ENCODE measurements around the gene ERN2.

Gene ERN2

GRCh38 chr16:23716484-23716883 is 3.5 kb upstream of the ERN2 start:
- DNase-seq: no peak

- DNase-seq: no peak
Measured at GRCh38 chr16:23711785-23712184, 1.2 kb downstream of the ERN2 start.

GRCh38 chr16:23710504-23710903 is 2.5 kb downstream of the ERN2 start:
- no peak for DNase-seq

- DNase-seq: no peak
Measured at GRCh38 chr16:23710008-23710407, 3.0 kb downstream of the ERN2 start.

- no peak for DNase-seq
Measured at GRCh38 chr16:23709536-23709935, 3.5 kb downstream of the ERN2 start.

GRCh38 chr16:23706439-23706838 is 6.6 kb downstream of the ERN2 start:
- DNase-seq: no peak

GRCh38 chr16:23705517-23705902 is 7.5 kb downstream of the ERN2 start:
- DNase-seq: no peak

- DNase-seq: no peak
Measured at GRCh38 chr16:23704772-23705516, 8.1 kb downstream of the ERN2 start.

- DNase-seq: no peak
Measured at GRCh38 chr16:23702951-23703350, 10.1 kb downstream of the ERN2 start.

GRCh38 chr16:23701045-23701444 is 12.0 kb downstream of the ERN2 start:
- DNase-seq: no peak

- no peak for DNase-seq
Measured at GRCh38 chr16:23700509-23700908, 12.5 kb downstream of the ERN2 start.

- no peak for DNase-seq
Measured at GRCh38 chr16:23700093-23700492, 12.9 kb downstream of the ERN2 start.

GRCh38 chr16:23699100-23699499 is 13.9 kb downstream of the ERN2 start:
- no peak for DNase-seq

GRCh38 chr16:23695756-23696155 is 17.3 kb downstream of the ERN2 start:
- no peak for DNase-seq

GRCh38 chr16:23694644-23695373 is 18.2 kb downstream of the ERN2 start:
- DNase-seq: peak; percentile 84

GRCh38 chr16:23694265-23694643 is 18.8 kb downstream of the ERN2 start:
- no peak for DNase-seq

- no peak for DNase-seq
Measured at GRCh38 chr16:23692190-23692837, 20.7 kb downstream of the ERN2 start.

GRCh38 chr16:23691483-23692189 is 21.4 kb downstream of the ERN2 start:
- DNase-seq: no peak

GRCh38 chr16:23690771-23691482 is 22.1 kb downstream of the ERN2 start:
- DNase-seq: no peak

- no peak for DNase-seq
Measured at GRCh38 chr16:23689442-23690187, 23.4 kb downstream of the ERN2 start.

GRCh38 chr16:23687034-23687808 is 25.8 kb downstream of the ERN2 start:
- DNase-seq: no peak

Data from retina (tissue), 1 donor.